GM18511 (cell line): Measurements from ENCODE around the gene PHACTR2.
"Not testable (repeated sequence)": the region's sequence is repeated elsewhere in the genome, so short reads cannot be mapped to it uniquely, and the experiment has no call there.

Source experiments
- ATAC-seq: cut with Tn5 transposase; IDR thresholded peaks from one replicate; pipeline ENCODE4 v1.9.1; 2021; ENCODE audit warnings: mild to moderate bottlenecking, moderate library complexity; ENCODE audit not compliant: unreplicated experiment

The PHACTR2 gene

GRCh38 chr6:143697076-143697800, 19.5 kb downstream of the PHACTR2 start:
- no peak for ATAC-seq

GRCh38 chr6:143698329-143698728, 20.6 kb downstream of the PHACTR2 start:
- no peak for ATAC-seq

GRCh38 chr6:143698759-143699429, 21.1 kb downstream of the PHACTR2 start:
- ATAC-seq: no peak

GRCh38 chr6:143699430-143699825, 21.7 kb downstream of the PHACTR2 start:
- no peak for ATAC-seq

- ATAC-seq: no peak
Measured at GRCh38 chr6:143700684-143701348, 23.1 kb downstream of the PHACTR2 start.

- no peak for ATAC-seq
Measured at GRCh38 chr6:143701349-143702234, 23.8 kb downstream of the PHACTR2 start.

GRCh38 chr6:143705569-143705968, 27.8 kb downstream of the PHACTR2 start:
- ATAC-seq: no peak

GRCh38 chr6:143707697-143708096, 29.9 kb downstream of the PHACTR2 start:
- ATAC-seq: no peak

GRCh38 chr6:143708889-143709288, 31.1 kb downstream of the PHACTR2 start:
- no peak for ATAC-seq

- no peak for ATAC-seq
Measured at GRCh38 chr6:143711714-143712113, 33.9 kb downstream of the PHACTR2 start.

- no peak for ATAC-seq
Measured at GRCh38 chr6:143718472-143718871, 40.7 kb downstream of the PHACTR2 start.

GRCh38 chr6:143721642-143722041, 43.9 kb downstream of the PHACTR2 start:
- no peak for ATAC-seq

GRCh38 chr6:143724876-143725275, 47.1 kb downstream of the PHACTR2 start:
- no peak for ATAC-seq

GRCh38 chr6:143726015-143726647, 48.4 kb downstream of the PHACTR2 start:
- no peak for ATAC-seq

GRCh38 chr6:143727035-143727434, 49.3 kb downstream of the PHACTR2 start:
- no peak for ATAC-seq

- no peak for ATAC-seq
Measured at GRCh38 chr6:143731789-143732188, 54.0 kb downstream of the PHACTR2 start.

- no peak for ATAC-seq
Measured at GRCh38 chr6:143732536-143732935, 54.8 kb downstream of the PHACTR2 start.

GRCh38 chr6:143733510-143733909, 55.7 kb downstream of the PHACTR2 start:
- no peak for ATAC-seq

- no peak for ATAC-seq
Measured at GRCh38 chr6:143734641-143735063, 56.9 kb downstream of the PHACTR2 start.

GRCh38 chr6:143738072-143738690, 60.4 kb downstream of the PHACTR2 start:
- ATAC-seq: not testable (repeated sequence)
